SK-N-SH treated with all-trans-retinoic acid at 6 μM for 48 hours (cell line): Measurements from ENCODE around the gene NECTIN4.

Experiments used
- BACH2 ChIP-seq: fragments of 250-450 bp; sonication (Bioruptor Pico); IDR thresholded peaks from 2 replicates; pipeline ENCODE4 v1.9.0; 2021; ENCODE audit warnings: mild to moderate bottlenecking, borderline replicate concordance
- ESRRG ChIP-seq: fragments of 250-450 bp; sonication (Bioruptor Pico); IDR thresholded peaks from 2 replicates; pipeline ENCODE4 v1.6.1; 2021; ENCODE audit warnings: mild to moderate bottlenecking
- PATZ1 ChIP-seq: fragments of 250-450 bp; sonication (Bioruptor Pico); IDR thresholded peaks from 2 replicates; pipeline ENCODE4 v1.8.0; 2020; ENCODE audit warnings: mild to moderate bottlenecking, moderate library complexity, borderline replicate concordance
- SNAI2 ChIP-seq: fragments of 250-450 bp; sonication (Bioruptor Pico); IDR thresholded peaks from 2 replicates; pipeline ENCODE4 v1.5.0; 2020; ENCODE audit warnings: mild to moderate bottlenecking, moderate library complexity
- TCF4 ChIP-seq: fragments of 250-450 bp; sonication (Bioruptor Pico); IDR thresholded peaks from 2 replicates; pipeline ENCODE4 v1.8.0; 2021; ENCODE audit warnings: mild to moderate bottlenecking, moderate library complexity, borderline replicate concordance
- TSHZ2 ChIP-seq: fragments of 250-450 bp; sonication (Bioruptor Pico); IDR thresholded peaks from 2 replicates; pipeline ENCODE4 v1.5.0; 2020; ENCODE audit warnings: mild to moderate bottlenecking, moderate library complexity
- ZC3H10 ChIP-seq: fragments of 250-450 bp; sonication (Bioruptor Pico); IDR thresholded peaks from 2 replicates; pipeline ENCODE4 v1.5.1; 2021; ENCODE audit warnings: mild to moderate bottlenecking, moderate library complexity
- ZFP3 ChIP-seq: fragments of 250-450 bp; sonication (Bioruptor Pico); IDR thresholded peaks from 2 replicates; pipeline ENCODE4 v1.5.0; 2020; ENCODE audit warnings: mild to moderate bottlenecking, moderate library complexity
- ZNF70 ChIP-seq: fragments of 450-650 bp; formaldehyde crosslinking; IDR thresholded peaks from 2 replicates; pipeline ENCODE4 v1.5.0; 2020; ENCODE audit warnings: mild to moderate bottlenecking, moderate library complexity

GRCh38 chr1:161121834-161122233, 32.5 kb upstream of the NECTIN4 start:
- TF ChIP-seq TSHZ2 (CRISPR knock-in tag) (no peak), ZFP3 (CRISPR knock-in tag) (no peak), BACH2 (CRISPR knock-in tag) (no peak), ZNF70 (CRISPR knock-in tag) (no peak), SNAI2 (CRISPR knock-in tag) (no peak), ESRRG (CRISPR knock-in tag) (no peak), ZC3H10 (CRISPR knock-in tag) (no peak), PATZ1 (CRISPR knock-in tag) (no peak), TCF4 (CRISPR knock-in tag) (no peak)
